Neural crest cell (in vitro differentiated cells): ENCODE data around the gene SOCS3. TPM values are rescaled to one million over a fixed set of nuclear protein-coding genes. Genes with fewer than 3 reads are reported as not detected.
A peak's percentile ranks its signal among the peaks of the same experiment; 100 is the strongest.

Experiments used
- DNase-seq: peaks from one replicate; pipeline ENCODE4 v3.0.0; 2021; ENCODE audit warnings: low read depth, mixed read lengths, low spot score
- H3K27ac Mint-ChIP-seq: one replicate; pipeline ENCODE4 v1.8.0; 2021; ENCODE audit warnings: mild to moderate bottlenecking, mixed read lengths; ENCODE audit not compliant: unreplicated experiment
- H3K27me3 Mint-ChIP-seq: 2 replicates; pipeline ENCODE4 v1.8.0; 2021; ENCODE audit warnings: low read depth, mild to moderate bottlenecking, mixed read lengths
- H3K36me3 Mint-ChIP-seq: 2 replicates; pipeline ENCODE4 v1.8.0; 2021; ENCODE audit warnings: low read depth, mild to moderate bottlenecking, mixed read lengths
- H3K4me1 Mint-ChIP-seq: 2 replicates; pipeline ENCODE4 v1.8.0; 2021; ENCODE audit warnings: mixed read lengths
- H3K4me3 Mint-ChIP-seq: one replicate; pipeline ENCODE4 v1.8.0; 2021; ENCODE audit warnings: mild to moderate bottlenecking, mixed read lengths
- H3K9me3 Mint-ChIP-seq: 2 replicates; pipeline ENCODE4 v1.8.0; 2021; ENCODE audit warnings: mixed read lengths
- CTCF ChIP-seq: fragments of 200-600 bp; sonication (generic); conservative IDR thresholded peaks from 2 replicates; pipeline ENCODE4 v1.5.0; 2021; ENCODE audit warnings: antibody characterized with exemption, mild to moderate bottlenecking
- total RNA-seq: library from RNA; stranded (reverse); gene quantifications from 2 replicates; pipeline ENCODE4 v1.2.1, GENCODE V29; 2021

SOCS3 gene
- total RNA-seq, 1 donor from 2014 or later, result 6.1 TPM

- DNase-seq, result no peak
- Mint-ChIP-seq H3K4me1 (peaks cover 6% of the 10 kb centered on the region), H3K4me3 (no peak overlapping the region), H3K36me3 (no peaks in the 10 kb centered on the region), H3K27me3 (peaks cover 13% of the 10 kb centered on the region), H3K27ac (peak overlapping the region; percentile 78), H3K9me3 (no peaks in the 10 kb centered on the region)
- no peak for TF ChIP-seq CTCF
Measured at GRCh38 chr17:78346605-78347250, 13.1 kb downstream of the SOCS3 start.

- peaks cover 13% of the 10 kb centered on the region for H3K27me3 Mint-ChIP-seq
- peaks cover under 1% of the 10 kb centered on the region for H3K4me1 Mint-ChIP-seq
- H3K36me3 Mint-ChIP-seq, result no peaks in the 10 kb centered on the region
Measured at GRCh38 chr17:78345791-78346494, 13.9 kb downstream of the SOCS3 start.

GRCh38 chr17:78345172-78345571, 14.7 kb downstream of the SOCS3 start:
- peaks cover 21% of the 10 kb centered on the region for H3K27me3 Mint-ChIP-seq
- H3K36me3 Mint-ChIP-seq, result no peaks in the 10 kb centered on the region

More at GRCh38 chr17:78345791-78346494, 13.9 kb downstream of the SOCS3 start:
- Mint-ChIP-seq H3K27ac (no peak overlapping the region), H3K4me3 (no peak overlapping the region), H3K9me3 (no peaks in the 10 kb centered on the region)
- no peak for DNase-seq
- no peak for TF ChIP-seq CTCF

GRCh38 chr17:78344666-78345065, 15.2 kb downstream of the SOCS3 start:
- peaks cover 24% of the 10 kb centered on the region for H3K27me3 Mint-ChIP-seq
- TF ChIP-seq CTCF, result no peak
- H3K36me3 Mint-ChIP-seq, result no peaks in the 10 kb centered on the region
- no peak for DNase-seq
- H3K4me3 Mint-ChIP-seq, result no peak overlapping the region
- peaks cover 4% of the 10 kb centered on the region for H3K4me1 Mint-ChIP-seq
- H3K9me3 Mint-ChIP-seq, result no peaks in the 10 kb centered on the region
- H3K27ac Mint-ChIP-seq, result no peak overlapping the region

More at GRCh38 chr17:78345172-78345571, 14.7 kb downstream of the SOCS3 start:
- peaks cover 4% of the 10 kb centered on the region for H3K4me1 Mint-ChIP-seq
- no peak overlapping the region for H3K4me3 Mint-ChIP-seq
- no peaks in the 10 kb centered on the region for H3K9me3 Mint-ChIP-seq
- H3K27ac Mint-ChIP-seq, result no peak overlapping the region
- TF ChIP-seq CTCF, result no peak
- no peak for DNase-seq

- H3K9me3 Mint-ChIP-seq, result no peaks in the 10 kb centered on the region
- H3K27ac Mint-ChIP-seq, result no peak overlapping the region
- H3K36me3 Mint-ChIP-seq, result no peaks in the 10 kb centered on the region
- no peak for DNase-seq
- no peak for TF ChIP-seq CTCF
- H3K27me3 Mint-ChIP-seq, result peaks cover 21% of the 10 kb centered on the region
- H3K4me1 Mint-ChIP-seq, result peaks cover 4% of the 10 kb centered on the region
- H3K4me3 Mint-ChIP-seq, result no peak overlapping the region
Measured at GRCh38 chr17:78343543-78344201, 16.2 kb downstream of the SOCS3 start.
